GM18526 (cell line): Measurements from ENCODE around the gene POMGNT2.

Experiments
- POLR2A ChIP-seq: IDR thresholded peaks from 3 replicates; pipeline ENCODE4 v1.6.1; 2011; ENCODE audit not compliant: insufficient read length; ENCODE audit errors: extremely low read depth

POMGNT2 gene

GRCh38 chr3:43113671-43114070 is 7.8 kb upstream of the POMGNT2 start:
- TF ChIP-seq POLR2A: no peak

- no peak for TF ChIP-seq POLR2A
Observed at GRCh38 chr3:43106293-43106628, 382 bp upstream of the POMGNT2 start.

GRCh38 chr3:43104660-43105595 is 951 bp downstream of the POMGNT2 start:
- no peak for TF ChIP-seq POLR2A

GRCh38 chr3:43104039-43104438 is 1.8 kb downstream of the POMGNT2 start:
- no peak for TF ChIP-seq POLR2A

GRCh38 chr3:43102773-43103480 is 3.0 kb downstream of the POMGNT2 start:
- no peak for TF ChIP-seq POLR2A

- no peak for TF ChIP-seq POLR2A
Observed at GRCh38 chr3:43098761-43099160, 7.1 kb downstream of the POMGNT2 start.

- no peak for TF ChIP-seq POLR2A
Observed at GRCh38 chr3:43097400-43098080, 8.3 kb downstream of the POMGNT2 start.

- no peak for TF ChIP-seq POLR2A
Observed at GRCh38 chr3:43096761-43097160, 9.1 kb downstream of the POMGNT2 start.

- TF ChIP-seq POLR2A: no peak
Observed at GRCh38 chr3:43095370-43095769, 10.5 kb downstream of the POMGNT2 start.

GRCh38 chr3:43094851-43095250 is 11.0 kb downstream of the POMGNT2 start:
- TF ChIP-seq POLR2A: no peak

GRCh38 chr3:43094381-43094780 is 11.5 kb downstream of the POMGNT2 start:
- no peak for TF ChIP-seq POLR2A

- no peak for TF ChIP-seq POLR2A
Observed at GRCh38 chr3:43093974-43094373, 11.9 kb downstream of the POMGNT2 start.

GRCh38 chr3:43093006-43093405 is 12.9 kb downstream of the POMGNT2 start:
- no peak for TF ChIP-seq POLR2A

GRCh38 chr3:43091481-43091880 is 14.4 kb downstream of the POMGNT2 start:
- TF ChIP-seq POLR2A: no peak

- TF ChIP-seq POLR2A: no peak
Observed at GRCh38 chr3:43090238-43090637, 15.6 kb downstream of the POMGNT2 start.

- no peak for TF ChIP-seq POLR2A
Observed at GRCh38 chr3:43089081-43089480, 16.8 kb downstream of the POMGNT2 start.
